ENCODE measurements around the gene PPOX. TPM values are rescaled to one million over a fixed set of nuclear protein-coding genes. Genes with fewer than 3 reads are reported as not detected.

Gene PPOX
- total RNA-seq, 2 experiments from 2014 or later, result 24.9 to 26.0 TPM

DNA sequence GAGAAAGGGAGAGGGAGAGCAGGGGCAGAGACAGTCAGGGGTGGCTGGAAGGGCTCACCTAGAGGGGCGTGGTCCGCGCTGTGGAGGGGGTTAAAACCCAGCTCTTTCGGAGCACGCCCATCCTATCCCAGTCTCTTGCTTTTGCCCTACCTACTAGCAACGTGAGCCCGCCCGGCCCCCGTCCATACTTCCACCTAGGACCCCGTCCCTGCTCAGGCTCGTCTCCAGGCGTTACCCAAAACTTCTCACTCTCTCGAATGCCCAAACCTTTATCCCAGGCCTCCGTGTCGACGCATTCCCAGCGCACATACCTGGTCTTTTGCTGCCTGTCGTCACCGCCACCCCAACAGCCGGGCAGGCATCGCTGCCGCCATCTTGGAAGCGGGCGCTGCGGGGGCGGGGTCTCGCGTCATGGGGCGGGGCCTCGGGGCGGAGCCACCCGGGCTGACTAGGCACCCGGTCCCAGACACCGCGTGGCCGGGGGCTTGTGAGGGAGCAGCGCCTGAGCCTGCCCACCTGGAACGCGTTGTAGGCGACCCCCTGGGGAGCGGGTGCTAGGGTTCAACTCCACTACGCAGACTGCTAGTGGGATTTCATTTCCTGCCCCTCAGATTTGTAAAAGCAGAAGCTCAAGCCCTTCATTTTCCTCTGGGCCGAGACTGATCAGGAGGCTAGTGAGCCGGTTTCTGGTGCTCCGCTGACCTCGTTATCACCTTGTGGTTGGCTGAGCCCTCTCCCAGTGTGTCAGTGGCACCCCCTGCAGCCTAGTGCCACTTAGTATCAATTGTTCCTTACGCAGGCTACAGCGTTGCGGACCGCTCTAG, 11.1 kb downstream of the PPOX start, which contains the start of gene B4GALT3:
Gene B4GALT3 (minus strand): TSS at position 396 of the 824 bp plus-strand sequence. CDS start 1,447 bp downstream, outside the sequence.
- peaks cover 60% of the 10 kb centered on the region for H3K4me1 Mint-ChIP-seq (ENCODE audit: low read depth)
- intact Hi-C loops (cut with micrococcal nuclease), result loop anchor here (1.0 to 2.0 kb wide), 2 partner anchors 11 to 19 kb away; partner anchors contain the start of genes PPOX and USP21
- H3K27me3 Mint-ChIP-seq (ENCODE audit: low read depth), result no peaks in the 10 kb centered on the region
- CTCF ChIA-PET, result interaction anchor here (0.9 to 3.3 kb wide), 4 partner anchors 12 to 205 kb away, joined by 3 to 20 read pairs (median 4); partner anchors contain the start of genes PPOX and TOMM40L
- H3K4me3 Mint-ChIP-seq, result peak within 1 kb of the TSS; percentile 98
- peak; percentile 97 for DNase-seq
- H3K36me3 Mint-ChIP-seq (ENCODE audit: low read depth), result peaks cover 16% of the 10 kb centered on the region
- H3K27ac Mint-ChIP-seq, result peak within 1 kb of the TSS; percentile 96
- no peaks in the 10 kb centered on the region for H3K9me3 Mint-ChIP-seq

DNA sequence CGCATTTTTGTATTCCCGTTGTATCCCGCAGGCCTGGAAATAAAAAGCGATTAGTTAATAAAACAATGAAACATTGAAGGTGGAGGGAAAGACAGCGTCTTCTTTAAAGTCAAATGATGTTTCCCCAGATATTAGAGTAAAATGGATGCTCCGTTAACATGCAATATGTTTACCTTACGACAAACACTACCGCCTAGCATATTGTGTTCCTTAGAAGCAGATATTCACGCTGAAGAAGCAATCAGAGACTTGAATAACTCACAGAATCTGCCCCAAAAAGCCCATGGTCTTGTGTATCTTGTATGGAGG, 11.7 kb downstream of the PPOX start:
- H3K27ac Mint-ChIP-seq, result peak overlapping the region; percentile 96
- CTCF ChIA-PET, result interaction anchor here (0.9 to 3.3 kb wide), 2 partner anchors 12 to 204 kb away, joined by 3 to 20 read pairs; partner anchors contain the start of gene PPOX
- no peaks in the 10 kb centered on the region for H3K9me3 Mint-ChIP-seq
- no peaks in the 10 kb centered on the region for H3K27me3 Mint-ChIP-seq (ENCODE audit: low read depth)
- peak overlapping the region; percentile 98 for H3K4me3 Mint-ChIP-seq
- intact Hi-C loops (cut with micrococcal nuclease), result loop anchor here (1.0 to 2.0 kb wide), 2 partner anchors 12 to 19 kb away; partner anchors contain the start of genes PPOX and USP21
- H3K36me3 Mint-ChIP-seq (ENCODE audit: low read depth), result peaks cover 12% of the 10 kb centered on the region
- DNase-seq, result no peak
- peaks cover 66% of the 10 kb centered on the region for H3K4me1 Mint-ChIP-seq (ENCODE audit: low read depth)

DNA sequence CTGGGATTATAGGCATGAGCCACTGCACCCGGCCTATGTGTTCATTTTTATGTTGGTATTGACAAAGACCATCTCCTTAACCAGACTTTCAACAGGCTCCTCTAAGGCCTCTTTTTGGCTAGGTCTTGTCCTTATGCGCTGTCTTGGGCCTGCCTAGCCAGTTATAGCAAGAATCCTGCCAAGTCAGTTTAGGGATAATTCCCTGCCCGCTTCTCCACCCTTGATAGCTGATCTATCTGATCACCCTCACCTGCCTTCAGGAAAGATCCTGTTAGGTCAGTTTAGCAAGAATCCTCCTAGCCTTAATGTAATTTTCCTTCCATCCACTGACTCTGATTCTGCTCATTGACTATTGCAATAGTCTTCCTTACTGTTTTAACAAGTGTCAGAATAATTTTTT, 13.5 kb downstream of the PPOX start:
- H3K4me1 Mint-ChIP-seq (ENCODE audit: low read depth), result peaks cover 72% of the 10 kb centered on the region
- no peaks in the 10 kb centered on the region for H3K27me3 Mint-ChIP-seq (ENCODE audit: low read depth)
- peaks cover 2% of the 10 kb centered on the region for H3K36me3 Mint-ChIP-seq (ENCODE audit: low read depth)
- H3K9me3 Mint-ChIP-seq, result no peaks in the 10 kb centered on the region
- DNase-seq, result no peak
- intact Hi-C loops (cut with micrococcal nuclease), result loop anchor here (10.0 kb wide), 1 partner anchor 565 kb away; the partner anchor contains the start of gene DUSP12
- no peak overlapping the region for H3K4me3 Mint-ChIP-seq
- H3K27ac Mint-ChIP-seq, result peak overlapping the region; percentile 66
- CTCF ChIA-PET, result interaction anchor here (0.6 to 4.2 kb wide), 7 partner anchors 12 to 203 kb away, joined by 3 to 57 read pairs (median 12); partner anchors contain the start of genes APOA2, NDUFS2, PPOX and TOMM40L

DNA sequence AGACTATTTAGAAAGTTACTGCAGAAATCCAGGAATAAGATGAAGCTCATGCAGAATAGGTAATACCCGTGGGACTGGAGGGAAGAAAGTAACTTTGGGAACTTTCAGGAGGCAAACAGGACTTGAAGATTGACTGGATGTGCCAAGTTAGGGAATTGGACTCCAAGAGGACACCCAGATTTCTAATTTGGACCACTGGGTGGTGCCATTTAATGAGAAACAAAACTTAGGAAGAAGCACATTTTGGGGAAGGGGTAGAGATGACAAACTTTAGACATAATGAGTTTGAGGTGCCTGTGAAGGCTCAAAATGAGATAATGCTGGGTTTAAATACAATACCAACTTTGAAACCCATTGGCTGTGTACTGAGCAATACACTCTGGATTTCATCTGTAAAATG, 14.4 kb downstream of the PPOX start:
- no peak overlapping the region for H3K4me3 Mint-ChIP-seq
- H3K9me3 Mint-ChIP-seq, result no peaks in the 10 kb centered on the region
- H3K27me3 Mint-ChIP-seq (ENCODE audit: low read depth), result no peaks in the 10 kb centered on the region
- peak; percentile 49 for DNase-seq
- peaks cover 2% of the 10 kb centered on the region for H3K36me3 Mint-ChIP-seq (ENCODE audit: low read depth)
- CTCF ChIA-PET, result interaction anchor here (1.0 to 4.2 kb wide), 12 partner anchors 11 to 202 kb away, joined by 3 to 57 read pairs (median 8); partner anchors contain the start of genes APOA2, NDUFS2, PPOX and TOMM40L
- peaks cover 71% of the 10 kb centered on the region for H3K4me1 Mint-ChIP-seq (ENCODE audit: low read depth)
- intact Hi-C loops (cut with micrococcal nuclease), result loop anchor here (10.0 kb wide), 1 partner anchor 564 kb away; the partner anchor contains the start of gene DUSP12
- peak overlapping the region; percentile 66 for H3K27ac Mint-ChIP-seq

DNA sequence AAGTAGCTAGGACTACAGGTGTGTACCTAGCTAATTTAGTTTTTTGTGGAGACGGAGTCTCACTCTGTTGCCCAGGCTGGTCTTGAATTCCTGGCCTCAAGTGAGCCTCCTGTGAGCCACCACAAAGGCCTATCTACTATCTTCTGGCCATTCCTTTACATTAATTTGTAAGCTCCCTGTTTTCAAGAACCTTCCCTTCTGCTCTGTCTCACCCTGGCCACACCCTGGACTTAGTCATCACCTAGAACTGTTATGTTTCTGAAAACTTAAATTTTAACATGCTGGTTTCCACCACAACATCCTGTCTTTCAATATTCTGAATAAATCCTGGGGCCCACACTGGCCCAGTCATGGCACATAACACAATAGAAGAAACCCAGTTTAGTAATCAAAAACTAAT, 16.0 kb downstream of the PPOX start:
- peak; percentile 85 for DNase-seq
- Mint-ChIP-seq H3K4me3 (no peak overlapping the region), H3K9me3 (no peaks in the 10 kb centered on the region), H3K27ac (peak overlapping the region; percentile 97), H3K27me3 (ENCODE audit: low read depth) (no peaks in the 10 kb centered on the region), H3K36me3 (ENCODE audit: low read depth) (no peaks in the 10 kb centered on the region), H3K4me1 (ENCODE audit: low read depth) (peaks cover 76% of the 10 kb centered on the region)
- CTCF ChIA-PET, result interaction anchor here (1.0 to 4.2 kb wide), 13 partner anchors 10 to 535 kb away, joined by 3 to 57 read pairs (median 8); partner anchors contain the start of genes APOA2, NDUFS2, PPOX and SLAMF1
- intact Hi-C loops (cut with micrococcal nuclease), result loop anchor here (1.0 to 10.0 kb wide), 4 partner anchors 67 to 563 kb away; partner anchors contain the start of gene DUSP12

DNA sequence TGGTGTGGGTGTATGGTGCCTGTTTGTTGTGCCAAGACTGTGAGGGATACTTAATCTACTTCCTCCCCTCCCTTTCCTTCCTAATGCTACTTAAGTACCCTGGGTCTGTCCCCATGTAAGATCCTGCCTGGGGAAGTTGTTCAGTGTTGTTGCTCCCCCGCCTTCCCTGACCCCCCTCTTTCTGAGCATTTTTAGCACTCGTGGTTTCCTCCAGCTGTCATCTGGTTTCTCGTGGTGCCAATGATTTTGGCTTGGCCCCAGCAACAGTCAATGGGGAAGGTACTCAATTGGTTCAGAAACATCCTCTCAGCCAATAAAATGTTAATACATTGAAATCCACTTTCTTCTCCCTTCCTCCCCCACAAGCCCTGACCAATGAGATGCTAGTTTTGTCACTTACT, 19.1 kb downstream of the PPOX start:
- Mint-ChIP-seq H3K4me3 (peak overlapping the region; percentile 67), H3K27ac (peak overlapping the region; percentile 94), H3K36me3 (ENCODE audit: low read depth) (no peaks in the 10 kb centered on the region), H3K9me3 (no peaks in the 10 kb centered on the region), H3K27me3 (ENCODE audit: low read depth) (no peaks in the 10 kb centered on the region), H3K4me1 (ENCODE audit: low read depth) (peaks cover 78% of the 10 kb centered on the region)
- intact Hi-C loops (cut with micrococcal nuclease), result loop anchor here (1.0 to 10.0 kb wide), 5 partner anchors 17 to 560 kb away; partner anchors contain the start of genes DEDD, DUSP12 and NDUFS2
- CTCF ChIA-PET, result interaction anchor here (1.7 kb wide), 1 partner anchor 40 kb away, joined by 9 read pairs; the partner anchor contains the start of gene TOMM40L
- DNase-seq, result peak; percentile 94

DNA sequence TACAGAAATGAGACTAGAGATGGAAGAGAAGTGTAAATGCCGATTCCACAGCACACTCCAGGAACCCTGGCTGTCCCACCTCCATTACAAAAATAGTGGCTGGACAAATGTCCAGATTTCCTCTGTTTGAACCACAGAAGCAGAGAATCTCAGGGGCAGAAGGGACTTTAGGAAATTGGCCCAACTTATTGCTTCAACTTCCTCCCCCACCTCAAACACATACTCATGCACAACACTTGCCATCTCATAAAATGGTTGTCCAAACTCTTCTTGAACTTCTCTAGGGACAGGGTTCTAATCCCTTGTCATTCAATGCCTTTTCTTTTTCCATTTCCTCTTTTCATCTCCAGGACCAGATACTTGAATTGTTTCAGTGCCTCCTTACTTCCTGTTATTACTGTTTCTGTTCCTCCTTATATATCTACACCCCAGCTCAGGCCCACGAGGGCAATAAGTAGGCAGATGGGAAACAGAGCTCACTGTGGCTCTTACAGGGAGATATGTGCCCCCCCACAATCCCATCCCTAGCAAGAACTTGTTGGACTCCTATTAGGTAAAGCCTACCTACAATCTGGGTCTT, 19.6 kb downstream of the PPOX start:
- CTCF ChIA-PET, result interaction anchor here (0.6 to 1.7 kb wide), 8 partner anchors 14 to 196 kb away, joined by 3 to 9 read pairs (median 3); partner anchors contain the start of genes ADAMTS4, PPOX and TOMM40L
- intact Hi-C loops (cut with micrococcal nuclease), result loop anchor here (1.0 to 10.0 kb wide), 5 partner anchors 16 to 559 kb away; partner anchors contain the start of genes DEDD, DUSP12 and NDUFS2
- Mint-ChIP-seq H3K9me3 (no peaks in the 10 kb centered on the region), H3K36me3 (ENCODE audit: low read depth) (no peaks in the 10 kb centered on the region), H3K4me3 (peak overlapping the region; percentile 67), H3K27ac (peak overlapping the region; percentile 94), H3K4me1 (ENCODE audit: low read depth) (peaks cover 73% of the 10 kb centered on the region), H3K27me3 (ENCODE audit: low read depth) (no peaks in the 10 kb centered on the region)
- DNase-seq, result peak; percentile 30

DNA sequence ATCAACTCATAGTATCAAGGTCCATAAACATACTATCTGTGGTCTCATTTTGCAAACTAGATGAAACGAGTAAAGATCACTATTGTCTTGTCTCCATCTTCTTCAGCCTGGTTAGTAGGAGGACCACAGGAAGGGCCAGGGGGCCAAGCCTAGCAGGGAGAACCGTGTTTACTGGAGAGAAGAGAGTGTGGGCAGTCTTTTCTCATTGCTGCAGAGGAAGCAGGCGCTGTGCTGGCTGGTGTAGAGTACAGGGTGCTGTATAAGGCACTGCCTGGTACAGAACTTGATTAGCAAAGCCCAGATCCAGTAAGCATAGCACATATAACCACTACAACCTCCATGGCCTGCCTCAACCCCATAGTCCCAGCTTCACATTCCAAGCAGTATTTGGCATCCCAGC, 21.1 kb downstream of the PPOX start:
- CTCF ChIA-PET, result interaction anchor here (1.3 to 1.7 kb wide), 2 partner anchors 38 to 195 kb away, joined by 8 to 9 read pairs; partner anchors contain the start of gene TOMM40L
- no peak overlapping the region for H3K4me3 Mint-ChIP-seq

DNA sequence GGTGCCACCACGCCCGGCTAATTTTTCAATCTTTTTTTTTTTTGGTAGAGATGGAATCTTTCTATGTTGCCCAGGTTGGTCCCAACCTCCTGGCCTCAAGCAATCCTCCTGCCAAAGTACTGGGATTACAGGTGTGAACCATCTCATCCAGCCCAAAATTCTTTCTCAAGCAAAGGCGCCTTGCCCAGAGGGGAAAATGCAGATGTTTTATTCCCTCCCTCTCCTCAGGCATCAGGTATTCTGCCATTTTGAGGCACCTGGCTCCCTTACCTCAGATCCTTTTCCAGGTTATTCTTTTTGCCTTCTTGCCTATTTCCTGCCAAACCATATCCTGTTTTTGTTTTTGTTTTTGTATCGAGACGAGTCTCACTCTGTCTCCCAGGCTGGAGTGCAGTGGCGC, 22.2 kb downstream of the PPOX start:
- DNase-seq, result no peak
- no peaks in the 10 kb centered on the region for H3K36me3 Mint-ChIP-seq (ENCODE audit: low read depth)
- no peaks in the 10 kb centered on the region for H3K9me3 Mint-ChIP-seq
- intact Hi-C loops (cut with micrococcal nuclease), result loop anchor here (10.0 kb wide), 1 partner anchor 556 kb away; the partner anchor contains the start of gene DUSP12
- CTCF ChIA-PET, result interaction anchor here (0.6 to 1.0 kb wide), 4 partner anchors 9 to 249 kb away, joined by 3 to 5 read pairs (median 4); partner anchors contain the start of gene TOMM40L
- H3K4me3 Mint-ChIP-seq, result no peak overlapping the region
- H3K27ac Mint-ChIP-seq, result peak overlapping the region; percentile 47
- peaks cover 59% of the 10 kb centered on the region for H3K4me1 Mint-ChIP-seq (ENCODE audit: low read depth)
- H3K27me3 Mint-ChIP-seq (ENCODE audit: low read depth), result no peaks in the 10 kb centered on the region

More for the DNA sequence above, 21.1 kb downstream of the PPOX start:
- H3K36me3 Mint-ChIP-seq (ENCODE audit: low read depth), result no peaks in the 10 kb centered on the region
- peak overlapping the region; percentile 94 for H3K27ac Mint-ChIP-seq
- H3K9me3 Mint-ChIP-seq, result no peaks in the 10 kb centered on the region
- peaks cover 60% of the 10 kb centered on the region for H3K4me1 Mint-ChIP-seq (ENCODE audit: low read depth)
- DNase-seq, result no peak
- intact Hi-C loops (cut with micrococcal nuclease), result loop anchor here (10.0 kb wide), 1 partner anchor 557 kb away; the partner anchor contains the start of gene DUSP12
- no peaks in the 10 kb centered on the region for H3K27me3 Mint-ChIP-seq (ENCODE audit: low read depth)

DNA sequence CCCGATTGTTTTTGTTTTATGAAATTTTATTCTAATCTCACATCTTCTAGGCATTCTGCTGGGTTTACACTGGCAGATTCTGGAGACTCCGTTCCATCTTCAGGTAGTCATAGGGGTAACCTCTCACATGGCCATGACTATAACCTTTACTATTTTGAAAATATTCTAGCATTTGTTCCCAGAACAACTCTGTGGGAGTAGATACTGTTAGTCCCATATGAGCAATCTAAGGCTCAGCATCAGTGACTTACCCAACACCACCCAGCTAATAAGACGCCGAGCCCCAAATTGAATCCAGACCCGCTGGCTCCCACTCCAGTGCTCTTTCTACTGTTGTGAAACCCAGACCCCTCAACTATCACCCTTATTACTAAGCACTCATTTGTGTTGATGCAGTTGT, 22.8 kb downstream of the PPOX start:
- Mint-ChIP-seq H3K4me1 (ENCODE audit: low read depth) (peaks cover 53% of the 10 kb centered on the region), H3K36me3 (ENCODE audit: low read depth) (no peaks in the 10 kb centered on the region), H3K27ac (no peak overlapping the region), H3K9me3 (no peaks in the 10 kb centered on the region), H3K27me3 (ENCODE audit: low read depth) (no peaks in the 10 kb centered on the region), H3K4me3 (no peak overlapping the region)
- intact Hi-C loops (cut with micrococcal nuclease), result loop anchor here (10.0 kb wide), 1 partner anchor 556 kb away; the partner anchor contains the start of gene DUSP12
- DNase-seq, result no peak
- CTCF ChIA-PET, result interaction anchor here (1.0 kb wide), 1 partner anchor 15 kb away, joined by 5 read pairs; no protein-coding TSS in a partner anchor

DNA sequence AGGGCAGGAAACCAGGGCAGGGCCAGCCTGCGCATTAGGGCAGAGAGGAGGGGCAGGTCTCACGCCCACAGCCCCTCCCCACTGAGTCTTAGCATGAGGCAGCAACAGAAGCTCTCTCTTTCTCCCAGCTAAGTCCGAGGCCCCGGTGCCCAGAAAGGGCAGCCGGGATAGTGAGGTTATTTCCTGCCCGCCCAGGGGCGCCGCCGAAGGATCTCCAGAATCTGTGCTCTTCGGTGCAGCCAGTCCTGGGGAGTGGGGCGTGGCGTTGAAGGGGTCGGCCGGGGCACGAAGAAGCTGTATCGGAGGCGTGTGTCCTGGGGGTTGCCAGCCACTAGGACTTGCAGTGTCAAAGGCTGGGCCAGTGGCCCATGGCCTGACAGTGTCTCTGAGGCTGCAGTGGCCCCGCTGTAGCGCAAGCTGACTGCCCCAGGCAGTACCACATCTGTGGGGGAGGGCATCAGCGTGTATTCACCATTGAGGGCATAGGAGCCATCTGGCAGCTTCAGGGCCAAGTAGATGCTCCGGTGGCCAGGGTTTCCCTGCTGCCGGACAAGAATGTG, 24.8 kb downstream of the PPOX start:
- Mint-ChIP-seq H3K4me3 (no peak overlapping the region), H3K9me3 (no peaks in the 10 kb centered on the region), H3K27ac (no peak overlapping the region), H3K27me3 (ENCODE audit: low read depth) (no peaks in the 10 kb centered on the region), H3K4me1 (ENCODE audit: low read depth) (peaks cover 48% of the 10 kb centered on the region), H3K36me3 (ENCODE audit: low read depth) (no peaks in the 10 kb centered on the region)
- DNase-seq, result no peak
- intact Hi-C loops (cut with micrococcal nuclease), result no loop called here
- CTCF ChIA-PET, result interaction anchor here (0.6 to 4.4 kb wide), 17 partner anchors 9 to 192 kb away, joined by 3 to 69 read pairs (median 5); partner anchors contain the start of genes NDUFS2, PPOX and TOMM40L
